Bronchial epithelial cell (primary cell): ENCODE data around the gene NUP160. TPM values are rescaled to one million over a fixed set of nuclear protein-coding genes. Genes with fewer than 3 reads are reported as not detected.
"Not testable (repeated sequence)": the region's sequence is repeated elsewhere in the genome, so short reads cannot be mapped to it uniquely, and the experiment has no call there.

Experiments
- DNase-seq: peaks from one replicate; pipeline ENCODE4 v3.0.0-alpha.2; 2010; ENCODE audit warnings: low read depth
- FAIRE-seq: peaks from 2 replicates; lab custom pipeline; 2011; peaks lifted over from hg19 to GRCh38; lab: Jason Lieb, UNC
- H3K27me3 ChIP-seq: 2 replicates; pipeline ENCODE4 v1.5.1; 2011; ENCODE audit warnings: low read length; ENCODE audit not compliant: control insufficient read depth, insufficient read depth
- H3K36me3 ChIP-seq: 2 replicates; pipeline ENCODE4 v1.5.1; 2011; ENCODE audit warnings: low read length; ENCODE audit not compliant: control insufficient read depth, insufficient read depth
- H3K4me3 ChIP-seq: 2 replicates; pipeline ENCODE4 v1.5.1; 2011; ENCODE audit warnings: mild to moderate bottlenecking, low read depth, low read length, control low read depth
- total RNA-seq: library from RNA; depleted of rRNA; stranded (reverse); fragments of >200 nt; gene quantifications from 2 replicates; pipeline ENCODE4 v1.2.1, GENCODE V29; 2014
- TF ChIP-seq, protein P1 (sequence below): IDR thresholded peaks from 2 replicates; pipeline ENCODE4 v1.5.1; 2011; ENCODE audit warnings: mild to moderate bottlenecking, moderate library complexity, low read length, control low read depth, inconsistent platforms; ENCODE audit not compliant: insufficient read depth, severe bottlenecking

Gene NUP160
- total RNA-seq, 1 donor from 2014 or later: 28.4 TPM

DNA sequence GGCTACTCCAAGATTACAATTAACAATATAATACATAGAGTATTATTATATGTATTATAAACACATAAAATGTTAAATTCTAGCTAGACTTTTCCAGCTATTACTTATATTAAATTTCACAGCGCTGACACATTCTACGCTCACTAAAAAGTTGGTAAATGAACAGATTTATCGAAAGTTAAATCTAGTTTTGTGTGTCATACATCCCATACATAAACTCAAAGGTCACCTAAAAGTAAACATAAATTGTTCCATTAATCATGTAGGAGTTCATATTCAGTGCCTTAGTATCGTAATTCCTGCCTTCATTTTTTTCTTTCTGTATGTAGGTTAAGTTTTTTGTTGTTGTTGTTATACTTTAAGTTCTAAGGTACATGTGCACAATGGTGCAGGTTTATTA, 91.9 kb downstream of the NUP160 start:
- Histone ChIP-seq H3K36me3 (peaks cover 19% of the 10 kb centered on the region), H3K27me3 (no peaks in the 10 kb centered on the region), H3K4me3 (no peak overlapping the region)
- TF ChIP-seq, protein P1, sequence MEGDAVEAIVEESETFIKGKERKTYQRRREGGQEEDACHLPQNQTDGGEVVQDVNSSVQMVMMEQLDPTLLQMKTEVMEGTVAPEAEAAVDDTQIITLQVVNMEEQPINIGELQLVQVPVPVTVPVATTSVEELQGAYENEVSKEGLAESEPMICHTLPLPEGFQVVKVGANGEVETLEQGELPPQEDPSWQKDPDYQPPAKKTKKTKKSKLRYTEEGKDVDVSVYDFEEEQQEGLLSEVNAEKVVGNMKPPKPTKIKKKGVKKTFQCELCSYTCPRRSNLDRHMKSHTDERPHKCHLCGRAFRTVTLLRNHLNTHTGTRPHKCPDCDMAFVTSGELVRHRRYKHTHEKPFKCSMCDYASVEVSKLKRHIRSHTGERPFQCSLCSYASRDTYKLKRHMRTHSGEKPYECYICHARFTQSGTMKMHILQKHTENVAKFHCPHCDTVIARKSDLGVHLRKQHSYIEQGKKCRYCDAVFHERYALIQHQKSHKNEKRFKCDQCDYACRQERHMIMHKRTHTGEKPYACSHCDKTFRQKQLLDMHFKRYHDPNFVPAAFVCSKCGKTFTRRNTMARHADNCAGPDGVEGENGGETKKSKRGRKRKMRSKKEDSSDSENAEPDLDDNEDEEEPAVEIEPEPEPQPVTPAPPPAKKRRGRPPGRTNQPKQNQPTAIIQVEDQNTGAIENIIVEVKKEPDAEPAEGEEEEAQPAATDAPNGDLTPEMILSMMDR: no peak
- FAIRE-seq (no peak), DNase-seq (no peak)

- Histone ChIP-seq H3K36me3 (peaks cover 22% of the 10 kb centered on the region), H3K27me3 (no peaks in the 10 kb centered on the region)
- FAIRE-seq: no peak
Observed at GRCh38 chr11:47750725-47751124, 97.4 kb downstream of the NUP160 start.

DNA sequence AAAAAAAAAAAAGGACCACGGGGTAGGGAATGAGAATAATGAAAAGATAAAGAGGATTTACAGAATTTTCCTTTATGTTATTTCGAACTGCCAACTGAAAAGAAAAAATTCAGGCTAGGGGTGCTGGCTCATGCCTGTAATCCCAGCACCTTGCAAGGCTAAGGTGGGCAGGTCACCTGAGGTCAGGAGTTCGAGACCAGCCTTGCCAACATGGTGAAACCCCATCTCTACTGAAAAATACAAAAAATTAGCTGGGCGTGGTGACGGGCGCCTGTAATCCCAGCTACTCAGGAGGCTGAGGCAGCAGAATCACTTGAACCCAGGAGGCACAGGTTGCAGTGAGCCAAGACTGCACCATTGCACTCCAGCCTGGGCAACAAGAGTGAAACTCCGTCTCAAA, 105.7 kb downstream of the NUP160 start:
- H3K27me3 ChIP-seq, H3K4me3 ChIP-seq, FAIRE-seq, DNase-seq: not testable (repeated sequence)
- H3K36me3 ChIP-seq: peaks cover 21% of the 10 kb centered on the region

More at GRCh38 chr11:47750725-47751124, 97.4 kb downstream of the NUP160 start:
- DNase-seq: no peak
- TF ChIP-seq, protein P1: no peak
- H3K4me3 ChIP-seq: no peak overlapping the region

DNA sequence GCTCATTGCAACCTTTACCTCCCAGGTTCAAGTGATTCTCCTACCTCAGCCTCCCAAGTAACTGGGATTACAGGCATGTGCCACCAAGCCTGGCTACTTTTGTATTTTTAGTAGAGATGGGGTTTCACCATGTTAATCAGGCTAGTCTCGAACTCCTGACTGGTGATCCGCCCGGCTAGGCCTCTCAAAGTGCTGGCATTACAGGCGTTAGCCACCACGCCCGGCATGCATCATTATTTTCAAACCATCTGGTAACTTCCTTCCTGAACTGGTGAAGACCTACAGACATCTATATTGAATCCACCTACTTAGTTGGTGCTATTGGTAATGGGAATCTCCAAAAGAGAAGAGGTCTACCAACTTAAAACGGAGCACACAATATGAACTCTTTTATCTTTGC, 110.3 kb downstream of the NUP160 start:
- DNase-seq, H3K27me3 ChIP-seq, FAIRE-seq, H3K4me3 ChIP-seq: not testable (repeated sequence)
- H3K36me3 ChIP-seq: peaks cover 13% of the 10 kb centered on the region

DNA sequence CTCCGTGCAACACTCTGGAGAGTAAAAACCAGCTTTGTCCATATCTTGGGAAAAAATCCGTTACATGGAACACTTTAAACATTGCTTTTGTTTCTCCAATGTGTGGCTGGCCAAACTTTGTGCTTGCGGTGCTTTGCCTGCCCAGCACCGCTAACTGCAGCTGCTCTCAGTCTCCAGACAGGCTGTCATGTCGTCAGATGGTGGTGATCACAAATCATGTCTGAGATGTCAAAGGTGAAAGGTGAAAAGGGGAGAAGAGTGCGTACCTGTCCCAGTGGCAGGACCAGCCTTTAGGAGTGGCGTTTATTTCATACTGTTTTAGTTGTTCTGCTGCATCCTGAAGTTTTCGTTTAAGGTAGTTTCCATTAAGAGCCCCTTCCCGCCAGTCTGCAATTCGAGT, 115.9 kb downstream of the NUP160 start:
- TF ChIP-seq, protein P1: no peak
- DNase-seq (no peak), FAIRE-seq (no peak)
- Histone ChIP-seq H3K27me3 (no peaks in the 10 kb centered on the region), H3K4me3 (no peak overlapping the region), H3K36me3 (peaks cover 24% of the 10 kb centered on the region)

- H3K36me3 ChIP-seq: peaks cover 24% of the 10 kb centered on the region
- no peak for DNase-seq
- no peaks in the 10 kb centered on the region for H3K27me3 ChIP-seq
- no peak for FAIRE-seq
- TF ChIP-seq, protein P1: no peak
- no peak overlapping the region for H3K4me3 ChIP-seq
Observed at GRCh38 chr11:47731475-47731874, 116.7 kb downstream of the NUP160 start.

Other genes with a start within 250 kb of the NUP160 start
- gene MTCH2, start 205.8 kb downstream of the NUP160 start, total RNA-seq: 80.3 and 130 TPM in 2 replicates
- 0.38 and 1.1 TPM in 2 replicates for gene AGBL2, start 133.0 kb downstream of the NUP160 start, total RNA-seq
- 65.3 and 67.2 TPM in 2 replicates for gene FNBP4, start 81.0 kb downstream of the NUP160 start, total RNA-seq
- 1.6 and 2.2 TPM in 2 replicates for gene PTPRJ, start 132.2 kb upstream of the NUP160 start, total RNA-seq